ENCODE measurements around the gene OTOF.

The OTOF gene

DNA sequence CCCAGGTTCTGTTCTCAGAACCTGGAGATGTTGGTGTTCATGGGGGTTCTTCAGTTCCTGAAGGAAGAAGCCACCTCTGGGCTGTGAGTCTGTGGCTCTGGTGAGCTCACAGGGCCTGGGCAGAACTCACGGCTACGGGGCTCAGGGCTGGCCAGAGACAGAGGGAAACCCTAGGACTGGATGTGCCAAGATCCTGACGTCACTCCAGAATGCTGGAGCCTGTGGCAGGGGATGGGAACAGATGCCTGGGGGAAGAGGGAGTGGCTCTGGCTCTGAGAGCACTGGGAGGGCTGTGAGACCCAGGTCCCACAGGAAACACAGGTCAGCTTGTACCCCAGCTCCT, at the start of gene OTOF:
TSS of gene OTOF (minus strand) at position 214 of the 343 bp plus-strand sequence.
- no peak for DNase-seq

- DNase-seq = no peak
Measured at GRCh38 chr2:26526589-26526988, 48.7 kb upstream of the OTOF start.

GRCh38 chr2:26526105-26526504, 48.2 kb upstream of the OTOF start:
- no peak for DNase-seq

- no peak for DNase-seq
Measured at GRCh38 chr2:26523750-26524149, 45.8 kb upstream of the OTOF start.

DNA sequence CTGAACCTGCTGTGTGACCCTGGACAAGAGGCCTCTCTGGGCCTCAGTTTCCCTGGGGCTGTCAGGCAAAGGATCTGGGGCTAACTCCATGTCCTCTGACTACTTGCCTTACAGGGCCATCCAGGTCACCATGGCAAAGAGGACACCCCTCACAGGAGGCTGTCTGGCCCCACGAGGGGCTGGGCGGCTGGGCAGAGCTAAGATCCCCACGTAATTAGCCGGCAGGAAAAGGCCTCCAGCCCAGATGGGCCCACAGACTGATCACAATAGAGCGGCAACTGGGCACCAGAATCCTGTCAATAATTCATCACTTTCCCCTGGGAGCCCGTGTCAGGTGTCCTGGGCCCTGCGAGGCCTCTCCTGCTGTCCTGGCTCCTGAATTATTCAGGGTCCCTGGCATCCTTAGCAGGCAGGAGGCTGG, 44.8 kb upstream of the OTOF start:
- no peak for DNase-seq

DNA sequence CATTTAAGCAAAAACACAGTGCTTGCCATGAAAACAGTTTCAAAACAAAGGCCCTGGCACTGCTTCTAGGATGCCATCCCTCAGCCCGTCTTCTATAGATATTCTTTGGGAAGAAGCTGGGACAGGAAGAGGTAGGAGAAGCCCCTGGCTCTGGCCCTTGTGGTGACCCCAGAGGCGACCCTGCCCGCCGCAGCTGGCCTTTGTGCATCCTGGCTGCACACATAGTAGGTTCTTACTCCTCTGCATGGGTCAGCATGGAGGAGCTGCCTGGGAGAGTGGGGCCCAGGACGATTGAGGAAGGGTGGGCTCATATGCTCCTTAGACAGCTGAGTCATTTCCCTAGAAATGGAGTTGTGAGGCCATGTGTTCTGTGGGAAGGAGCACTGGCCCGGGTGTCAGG, 44.4 kb upstream of the OTOF start:
- no peak for DNase-seq

- DNase-seq = no peak
Measured at GRCh38 chr2:26521913-26522180, 43.9 kb upstream of the OTOF start.

GRCh38 chr2:26521054-26521912, 43.4 kb upstream of the OTOF start:
- DNase-seq = no peak

DNA sequence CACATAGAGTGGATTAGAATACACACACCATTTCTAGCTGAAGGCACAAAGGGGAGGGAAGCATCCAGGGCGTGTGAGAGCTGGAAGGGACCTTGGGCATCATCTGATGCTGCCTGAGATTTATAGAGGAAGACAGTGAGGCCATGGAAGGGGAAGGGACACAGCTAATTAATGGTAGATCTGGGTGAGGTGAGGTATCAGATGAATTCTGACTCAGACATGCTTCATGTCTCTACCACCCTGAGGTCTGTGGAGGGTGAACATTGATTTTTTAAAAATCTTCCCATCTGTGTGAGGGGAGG, 42.2 kb upstream of the OTOF start:
- DNase-seq = no peak

- DNase-seq = no peak
Measured at GRCh38 chr2:26519396-26520147, 41.6 kb upstream of the OTOF start.

DNA sequence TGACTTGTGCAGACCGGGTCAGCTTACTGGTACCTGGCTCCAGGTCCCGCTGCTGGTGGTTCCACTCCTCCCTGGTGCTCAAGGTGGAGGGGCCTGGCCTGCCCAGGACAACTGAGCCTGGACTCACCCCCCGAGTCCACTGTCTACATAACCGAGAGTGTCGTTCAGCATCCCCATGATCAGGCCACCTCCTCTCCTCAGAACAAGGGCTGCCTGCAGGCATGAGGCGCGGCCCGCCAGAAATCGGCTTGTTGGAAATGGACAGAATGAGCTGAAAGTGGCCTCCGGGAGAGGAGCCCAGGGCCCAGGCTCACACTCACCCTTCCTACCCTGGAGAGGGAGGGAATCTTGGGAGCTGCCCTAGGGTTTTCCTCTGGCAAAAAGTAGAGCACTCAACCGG, 38.9 kb upstream of the OTOF start:
- no peak for DNase-seq

GRCh38 chr2:26516246-26516645, 38.3 kb upstream of the OTOF start:
- no peak for DNase-seq

- DNase-seq = no peak
Measured at GRCh38 chr2:26515771-26516170, 37.8 kb upstream of the OTOF start.

GRCh38 chr2:26514045-26514444, 36.1 kb upstream of the OTOF start:
- no peak for DNase-seq

DNA sequence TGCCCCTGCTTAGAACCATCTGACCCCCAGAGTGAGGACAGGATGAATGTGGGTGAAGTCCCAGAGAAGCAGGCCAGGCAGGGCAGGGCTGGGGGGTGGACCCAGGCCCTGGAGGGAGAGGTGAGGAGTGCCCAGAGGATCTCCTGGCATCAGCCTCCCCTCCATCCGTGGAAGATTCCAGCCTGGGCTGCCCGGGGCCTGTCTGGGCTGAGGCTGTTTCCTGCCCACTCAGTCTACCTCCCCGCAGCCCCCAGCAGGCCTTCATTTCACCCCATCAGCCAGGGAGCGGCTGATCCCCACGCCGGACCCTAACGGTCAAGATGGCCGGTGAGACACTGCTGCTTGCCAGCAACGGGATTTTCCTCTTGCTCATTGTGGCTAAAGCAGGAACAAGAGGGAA, 35.3 kb upstream of the OTOF start:
- DNase-seq = no peak

DNA sequence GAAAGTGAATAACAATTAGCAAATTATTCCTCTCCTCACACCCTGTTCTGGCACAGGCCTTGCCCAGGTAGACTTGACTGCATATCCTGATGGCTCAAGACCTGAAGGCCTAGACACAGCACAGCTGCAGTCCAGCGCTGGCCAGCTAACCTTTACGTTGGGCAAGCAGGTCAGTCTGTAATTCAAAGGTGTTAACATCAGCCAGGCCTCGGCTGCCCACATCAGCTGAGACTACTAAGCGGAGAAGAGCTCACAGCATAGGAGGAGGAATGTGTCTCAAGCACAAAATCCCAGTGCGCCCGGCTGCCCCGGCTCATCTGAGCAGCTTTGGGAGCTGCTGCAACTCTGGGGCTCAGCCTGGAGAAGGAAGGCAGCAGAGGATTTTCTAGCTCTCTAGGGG, 33.5 kb upstream of the OTOF start:
- no peak for DNase-seq

DNA sequence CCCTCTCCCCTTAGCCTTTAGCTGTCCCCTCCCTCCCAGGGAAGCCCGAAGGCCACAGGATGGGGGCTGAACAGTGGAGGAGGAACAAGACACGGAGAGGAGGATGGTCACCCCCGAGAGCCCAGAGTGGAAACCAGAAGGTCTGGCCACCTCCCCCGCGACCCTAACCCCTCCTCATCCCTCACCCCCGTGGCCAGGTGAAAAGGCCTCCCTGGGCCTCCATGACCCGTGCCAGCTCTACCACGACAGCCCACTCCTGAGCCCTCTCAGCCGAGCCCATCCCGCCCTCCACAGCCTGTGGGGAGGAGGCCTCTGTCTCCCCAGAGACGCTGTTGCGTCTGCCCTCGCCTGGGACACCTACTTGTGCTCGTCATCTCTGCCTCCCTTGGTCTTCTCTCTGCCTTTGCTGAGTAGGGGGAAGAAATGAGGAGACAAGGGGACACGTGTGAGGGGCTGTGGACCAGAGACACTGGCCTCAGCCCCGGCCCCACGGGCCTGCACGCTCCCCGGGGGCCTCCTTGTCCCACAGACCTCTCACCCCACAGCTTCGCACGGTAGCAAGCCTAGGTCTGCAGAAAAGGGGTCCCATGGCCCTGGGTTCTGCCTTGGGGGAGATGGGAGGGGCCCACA, 32.5 kb upstream of the OTOF start:
- DNase-seq = no peak

GRCh38 chr2:26509141-26509540, 31.2 kb upstream of the OTOF start:
- no peak for DNase-seq

- DNase-seq = no peak
Measured at GRCh38 chr2:26507932-26508331, 30.0 kb upstream of the OTOF start.

DNA sequence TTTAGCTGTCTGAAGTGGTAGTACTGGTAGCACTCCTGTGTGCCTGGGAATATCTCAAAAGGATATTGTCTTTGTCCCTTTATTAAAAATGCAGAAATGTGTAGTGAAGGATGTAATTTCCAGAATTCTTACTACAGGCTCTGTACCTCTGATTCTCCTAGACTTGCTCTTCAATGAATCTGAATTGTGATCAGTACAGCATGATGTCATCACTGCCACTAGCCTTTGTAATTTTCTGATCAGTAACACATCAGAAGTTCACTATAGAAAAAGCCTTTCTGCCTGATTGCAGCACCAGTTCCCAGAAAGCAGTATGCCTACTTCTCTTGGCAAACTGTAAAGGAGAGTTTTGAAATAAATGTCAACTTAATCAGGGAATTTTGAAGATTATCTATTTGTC, 29.2 kb upstream of the OTOF start:
- no peak for DNase-seq

DNA sequence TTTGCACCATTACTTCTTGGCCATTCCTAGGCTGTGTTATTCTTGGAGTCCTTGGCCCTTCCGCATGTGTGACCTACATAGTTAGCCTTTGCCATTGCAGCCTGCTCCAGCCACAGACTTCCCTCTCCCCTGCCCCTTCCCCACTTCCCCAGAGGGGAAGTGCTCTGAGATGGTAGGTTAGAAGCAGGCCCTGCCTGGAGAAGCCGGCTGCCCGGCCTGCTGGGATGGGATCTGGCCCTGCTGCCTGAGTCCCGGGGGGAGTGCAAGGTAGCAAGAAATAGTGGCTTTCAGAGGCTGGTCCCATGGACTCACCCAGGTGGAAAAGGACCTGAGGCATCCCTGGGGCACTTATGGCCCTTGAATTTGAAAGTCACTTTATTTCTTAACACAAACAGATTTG, 28.4 kb upstream of the OTOF start:
- DNase-seq = no peak

GRCh38 chr2:26504002-26504401, 26.1 kb upstream of the OTOF start:
- DNase-seq = no peak

DNA sequence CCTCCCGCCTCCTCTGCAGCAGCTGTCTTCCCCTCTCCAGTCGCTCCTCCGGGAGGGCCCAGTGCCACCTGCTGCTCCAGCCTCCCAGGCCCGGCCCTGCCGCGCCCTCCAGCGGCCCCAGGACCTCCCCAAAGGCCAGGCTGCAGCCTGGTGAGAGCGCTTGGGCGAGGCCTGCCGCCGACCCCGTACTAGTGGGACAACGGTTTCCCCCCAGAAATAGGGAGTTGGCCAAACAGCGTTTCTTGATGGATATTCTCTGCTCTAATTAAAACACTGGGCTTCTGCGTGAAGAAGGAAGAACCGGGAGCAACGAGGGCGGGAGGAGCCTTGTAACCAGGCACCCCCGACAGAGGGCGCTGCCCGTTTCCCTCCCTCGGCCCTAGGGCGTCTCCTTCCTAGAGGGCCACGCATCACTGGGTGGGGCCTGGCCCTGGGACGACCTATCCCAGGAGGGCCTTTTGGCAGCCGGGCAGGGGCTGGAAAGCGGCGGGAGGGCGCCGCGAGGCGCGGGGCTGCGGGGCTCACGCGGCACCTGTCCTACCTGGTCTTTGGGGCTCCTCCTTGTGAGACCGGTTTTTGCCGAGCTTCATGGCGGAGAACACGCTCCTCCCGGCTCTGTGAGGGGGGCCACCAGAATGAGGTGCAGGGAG, 25.4 kb upstream of the OTOF start:
- DNase-seq = no peak

GRCh38 chr2:26500406-26500805, 22.5 kb upstream of the OTOF start:
- no peak for DNase-seq
